GM23248 (cell line): Measurements from ENCODE around the gene STARD13. TPM values are rescaled to one million over a fixed set of nuclear protein-coding genes. Genes with fewer than 3 reads are reported as not detected.

Experiments
- DNase-seq: peaks from one replicate; pipeline ENCODE4 v3.0.0-alpha.2; 2015
- H2AFZ ChIP-seq: fragments of 200-600 bp; sonication (generic); 2 replicates; pipeline ENCODE4 v1.6.1; 2016; ENCODE audit warnings: antibody characterized with exemption
- H3F3A ChIP-seq: fragments of 200-600 bp; sonication (generic); 2 replicates; pipeline ENCODE4 v1.6.1; 2016; ENCODE audit warnings: mild to moderate bottlenecking, antibody characterized with exemption, mixed run types; ENCODE audit not compliant: insufficient read depth
- H3K27ac ChIP-seq: fragments of 200-600 bp; sonication (generic); 2 replicates; pipeline ENCODE4 v1.5.1; 2016; ENCODE audit warnings: mild to moderate bottlenecking
- H3K27me3 ChIP-seq: fragments of 200-600 bp; sonication (generic); replicated peaks from 2 replicates; pipeline ENCODE4 v1.6.1; 2016; ENCODE audit warnings: mild to moderate bottlenecking; ENCODE audit not compliant: insufficient read depth
- H3K36me3 ChIP-seq: fragments of 200-600 bp; sonication (generic); 2 replicates; pipeline ENCODE4 v1.6.1; 2016; ENCODE audit warnings: low read depth, mild to moderate bottlenecking
- H3K4me1 ChIP-seq: fragments of 200-600 bp; sonication (generic); 2 replicates; pipeline ENCODE4 v1.6.1; 2016; ENCODE audit warnings: mild to moderate bottlenecking; ENCODE audit not compliant: insufficient read depth
- H3K4me2 ChIP-seq: fragments of 200-600 bp; sonication (generic); one replicate; pipeline ENCODE4 v1.6.1; 2016; ENCODE audit warnings: mild to moderate bottlenecking; ENCODE audit not compliant: unreplicated experiment
- H3K4me3 ChIP-seq: fragments of 200-600 bp; sonication (generic); 2 replicates; pipeline ENCODE4 v1.5.1; 2016; ENCODE audit warnings: mild to moderate bottlenecking
- H3K79me2 ChIP-seq: fragments of 200-600 bp; sonication (generic); 2 replicates; pipeline ENCODE4 v1.6.1; 2016; ENCODE audit warnings: mild to moderate bottlenecking; ENCODE audit not compliant: insufficient read depth
- H3K9ac ChIP-seq: fragments of 200-600 bp; sonication (generic); 2 replicates; pipeline ENCODE4 v1.6.1; 2016; ENCODE audit warnings: mild to moderate bottlenecking
- H3K9me2 ChIP-seq: fragments of 200-600 bp; sonication (generic); 2 replicates; pipeline ENCODE4 v1.6.1; 2016; ENCODE audit warnings: mixed run types, mild to moderate bottlenecking, moderate library complexity; ENCODE audit not compliant: insufficient read depth
- H3K9me3 ChIP-seq: fragments of 200-600 bp; sonication (generic); one replicate; pipeline ENCODE4 v1.6.1; 2017; ENCODE audit warnings: low read depth
- H4K20me1 ChIP-seq: fragments of 200-600 bp; sonication (generic); 2 replicates; pipeline ENCODE4 v1.6.0; 2016; ENCODE audit not compliant: insufficient read depth
- EZH2 ChIP-seq: fragments of 200-600 bp; sonication (generic); IDR thresholded peaks from 2 replicates; pipeline ENCODE4 v1.6.1; 2018; ENCODE audit warnings: antibody characterized with exemption, mild to moderate bottlenecking; ENCODE audit not compliant: insufficient read depth, poor library complexity, severe bottlenecking
- EZH2phosphoT487 ChIP-seq: fragments of 200-600 bp; sonication (generic); IDR thresholded peaks from 2 replicates; pipeline ENCODE4 v1.6.1; 2018; ENCODE audit warnings: antibody characterized with exemption, moderate library complexity, mild to moderate bottlenecking, low read depth; ENCODE audit not compliant: insufficient read depth
- WGBS, 2 experiments: methylation state at CpG; one replicate each; pipeline ENCODE4 v1.1.6; 2015 to 2017; ENCODE audit warnings: low lambda C conversion rate in 2 of 2, low coverage in 1 of 2; ENCODE audit errors: missing lambda C conversion rate in 2 of 2; 5-methylcytosine and 5-hydroxymethylcytosine counted together
- in situ Hi-C: fragments of 300-500 bp; cut with MboI; formaldehyde crosslinking; loops from 2 replicates; pipeline ENCODE4 v1.15.0; 2020
- polyA plus RNA-seq: library from polyadenylated mRNA; unstranded; fragments of >200 nt; fragmentation: Nextera tagmentation; extraction: Ambion mirVana; gene quantifications from 2 replicates; pipeline ENCODE4 v1.2.1, GENCODE V29; 2016
- total RNA-seq: library from RNA; depleted of rRNA; stranded (reverse); fragments of >200 nt; shearing (Covaris generic); gene quantifications from 2 replicates; pipeline ENCODE4 v1.2.3, GENCODE V29; 2014

Gene STARD13
- total and polyA plus RNA-seq, 2 experiments from 2014 or later, result 13.8 to 16.6 TPM

DNA sequence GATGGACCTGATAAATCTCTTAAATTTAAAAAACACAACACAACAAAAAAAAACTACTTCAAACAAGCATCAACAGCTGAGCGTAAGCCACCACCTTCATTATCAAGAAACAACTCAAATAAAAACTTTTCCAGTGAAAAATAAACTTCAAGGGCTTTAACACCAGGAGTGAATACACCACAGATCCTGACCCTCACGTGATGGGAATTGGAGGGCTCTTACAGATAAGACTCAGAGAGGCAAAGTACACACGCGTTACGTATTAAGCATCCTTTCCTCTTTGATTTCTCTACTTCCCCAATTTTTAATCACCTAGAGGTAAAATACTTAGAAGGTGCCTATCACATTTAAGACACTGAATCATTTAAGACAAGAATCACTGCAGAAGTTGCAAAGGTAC is 573 bp upstream of the STARD13 start:
- Histone ChIP-seq H4K20me1 (no peaks in the 10 kb centered on the region), H3K36me3 (no peaks in the 10 kb centered on the region), H3K9ac (peak overlapping the region; percentile 95), H3K4me2 (peak overlapping the region; percentile 88), H3K27me3 (no peaks in the 10 kb centered on the region), H3K9me3 (no peaks in the 10 kb centered on the region), H3F3A (peaks cover 49% of the 10 kb centered on the region), H3K79me2 (peaks cover 41% of the 10 kb centered on the region), H3K9me2 (no peaks in the 10 kb centered on the region), H3K4me3 (peak overlapping the region; percentile 98), H3K27ac (peak overlapping the region; percentile 95), H3K4me1 (peaks cover 29% of the 10 kb centered on the region), H2AFZ (peak overlapping the region; percentile 85)
- TF ChIP-seq EZH2 (no peak), EZH2phosphoT487 (no peak)
- in situ Hi-C loops, result no loop called here
- DNase-seq, result no peak
- WGBS, 2 experiments, result 48 to 52% methylated on average over 5 of the region's 5 CpGs

- TF ChIP-seq EZH2 (no peak), EZH2phosphoT487 (no peak)
- 0 to 1% methylated on average over 6 of the region's 6 CpGs for WGBS, 2 experiments
- H3K79me2 ChIP-seq, result peaks cover 53% of the 10 kb centered on the region
- peak overlapping the region; percentile 96 for H3K4me2 ChIP-seq
- in situ Hi-C loops, result no loop called here
- no peaks in the 10 kb centered on the region for H3K9me3 ChIP-seq
- peaks cover 61% of the 10 kb centered on the region for H3F3A ChIP-seq
- H3K9ac ChIP-seq, result peak overlapping the region; percentile 95
- no peaks in the 10 kb centered on the region for H3K9me2 ChIP-seq
- H4K20me1 ChIP-seq, result no peaks in the 10 kb centered on the region
- peak overlapping the region; percentile 95 for H3K27ac ChIP-seq
- no peaks in the 10 kb centered on the region for H3K36me3 ChIP-seq
- H2AFZ ChIP-seq, result 0 out of 2 replicates have a peak overlapping the region, but pooled peaks have one; percentile 85
- peaks cover 41% of the 10 kb centered on the region for H3K4me1 ChIP-seq
- DNase-seq, result peak; percentile 69
- H3K27me3 ChIP-seq, result no peaks in the 10 kb centered on the region
- H3K4me3 ChIP-seq, result peak overlapping the region; percentile 98
These were observed 639 bp downstream of the STARD13 start for GRCh38 chr13:33284916-33285315.

- peak overlapping the region; percentile 95 for H3K9ac ChIP-seq
- H2AFZ ChIP-seq, result no peak overlapping the region
- peak overlapping the region; percentile 96 for H3K4me2 ChIP-seq
- peak; percentile 55 for DNase-seq
- in situ Hi-C loops, result no loop called here
- H4K20me1 ChIP-seq, result no peaks in the 10 kb centered on the region
- no peaks in the 10 kb centered on the region for H3K36me3 ChIP-seq
- peak overlapping the region; percentile 95 for H3K27ac ChIP-seq
- no peak for TF ChIP-seq EZH2
- H3K9me3 ChIP-seq, result no peaks in the 10 kb centered on the region
- no peaks in the 10 kb centered on the region for H3K9me2 ChIP-seq
- peak overlapping the region; percentile 98 for H3K4me3 ChIP-seq
- H3K79me2 ChIP-seq, result peaks cover 60% of the 10 kb centered on the region
- no peaks in the 10 kb centered on the region for H3K27me3 ChIP-seq
- H3F3A ChIP-seq, result peaks cover 70% of the 10 kb centered on the region
- peaks cover 50% of the 10 kb centered on the region for H3K4me1 ChIP-seq
- 20 to 27% methylated on average over 1 of the region's 1 CpG for WGBS, 2 experiments
These were observed 1.5 kb downstream of the STARD13 start for GRCh38 chr13:33284031-33284430.

GRCh38 chr13:33283195-33283911 is 2.2 kb downstream of the STARD13 start:
- no peaks in the 10 kb centered on the region for H3K9me2 ChIP-seq
- H3K4me3 ChIP-seq, result peak overlapping the region; percentile 98
- in situ Hi-C loops, result no loop called here
- TF ChIP-seq EZH2, result no peak
- TF ChIP-seq EZH2phosphoT487, result no peak
- H3F3A ChIP-seq, result peaks cover 77% of the 10 kb centered on the region
- H3K4me2 ChIP-seq, result peak overlapping the region; percentile 96
- no peak overlapping the region for H2AFZ ChIP-seq
- H3K27me3 ChIP-seq, result no peaks in the 10 kb centered on the region
- 35 to 44% methylated on average over 1 of the region's 1 CpG for WGBS, 2 experiments
- H4K20me1 ChIP-seq, result no peaks in the 10 kb centered on the region
- peaks cover 57% of the 10 kb centered on the region for H3K4me1 ChIP-seq
- no peaks in the 10 kb centered on the region for H3K9me3 ChIP-seq
- H3K27ac ChIP-seq, result peak overlapping the region; percentile 95
- H3K9ac ChIP-seq, result peak overlapping the region; percentile 95
- no peaks in the 10 kb centered on the region; the same call in 1 of the 2 replicates for H3K36me3 ChIP-seq
- DNase-seq, result peak; percentile 34
- H3K79me2 ChIP-seq, result peaks cover 67% of the 10 kb centered on the region
